PC-9 (cell line): Measurements from ENCODE around the gene UVRAG. TPM values are rescaled to one million over a fixed set of nuclear protein-coding genes. Genes with fewer than 3 reads are reported as not detected.

Experiments
- BruUV-seq: library from RNA; stranded (reverse); fragments of 400-500 nt; replicated peaks from 2 replicates; lab custom pipeline; 2021; lab: Mats Ljungman, UMichigan
- CTCF ChIA-PET: fragments of 300-600 bp; sonication (Branson Sonifier 250); formaldehyde crosslinking; loops from one replicate; lab custom pipeline; 2022; ENCODE audit warnings: antibody characterized with exemption; lab: Charles Lee
- POLR2A ChIA-PET: fragments of 300-600 bp; sonication (Branson Sonifier 250); formaldehyde crosslinking; loops from one replicate; lab custom pipeline; 2022; ENCODE audit warnings: antibody characterized with exemption; ENCODE audit not compliant: unreplicated experiment; lab: Charles Lee
- DNase-seq, 2 experiments: peaks; one replicate each; pipeline versions ENCODE4 v3.0.0 to v3.0.0-alpha.2; 2015 to 2022; ENCODE audit warnings: mixed read lengths in 1 of 2
- H2AFZ ChIP-seq: fragments of 200-600 bp; sonication (generic); 2 replicates; pipeline ENCODE4 v1.8.1; 2017; ENCODE audit warnings: antibody characterized with exemption
- H3F3A ChIP-seq: fragments of 200-600 bp; sonication (generic); 2 replicates; pipeline ENCODE4 v1.8.1; 2017; ENCODE audit warnings: antibody characterized with exemption, mild to moderate bottlenecking, low read depth; ENCODE audit not compliant: insufficient read depth
- H3K27ac ChIP-seq: fragments of 200-600 bp; sonication (generic); 2 replicates; pipeline ENCODE4 v1.6.1; 2016; ENCODE audit warnings: mixed run types
- H3K27me3 ChIP-seq: fragments of 200-600 bp; sonication (generic); 2 replicates; pipeline ENCODE4 v1.6.1; 2016; ENCODE audit warnings: low read depth, mixed run types; ENCODE audit not compliant: insufficient read depth
- H3K36me3 ChIP-seq: fragments of 200-600 bp; sonication (generic); 2 replicates; pipeline ENCODE4 v1.6.1; 2016; ENCODE audit warnings: low read depth, mixed run types
- H3K4me1 ChIP-seq: fragments of 200-600 bp; sonication (generic); replicated peaks from 2 replicates; pipeline ENCODE4 v1.6.1; 2016; ENCODE audit warnings: mixed run types; ENCODE audit not compliant: insufficient read depth
- H3K4me2 ChIP-seq: fragments of 200-600 bp; sonication (generic); 2 replicates; pipeline ENCODE4 v1.6.1; 2017; ENCODE audit warnings: mixed run types
- H3K4me3 ChIP-seq: fragments of 200-600 bp; sonication (generic); 2 replicates; pipeline ENCODE4 v1.6.1; 2016; ENCODE audit warnings: mixed run types
- H3K79me2 ChIP-seq: fragments of 200-600 bp; sonication (generic); 2 replicates; pipeline ENCODE4 v1.6.1; 2017; ENCODE audit warnings: low read depth, mixed run types
- H3K9me2 ChIP-seq: fragments of 200-600 bp; sonication (generic); 2 replicates; pipeline ENCODE4 v1.8.1; 2017; ENCODE audit warnings: mild to moderate bottlenecking; ENCODE audit not compliant: insufficient read depth
- H3K9me3 ChIP-seq: fragments of 200-600 bp; sonication (generic); 2 replicates; pipeline ENCODE4 v1.8.1; 2016; ENCODE audit warnings: low read depth; ENCODE audit not compliant: insufficient read depth
- H4K20me1 ChIP-seq: fragments of 200-600 bp; sonication (generic); 2 replicates; pipeline ENCODE4 v1.8.1; 2017; ENCODE audit not compliant: insufficient read depth
- EZH2 ChIP-seq: fragments of 200-600 bp; sonication (generic); IDR thresholded peaks from 2 replicates; pipeline ENCODE4 v1.8.0; 2017; ENCODE audit warnings: antibody characterized with exemption, low read depth
- intact Hi-C: fragments of 100-400 bp; cut with micrococcal nuclease; formaldehyde crosslinking; loops from one replicate; pipeline ENCODE4 v1.10.0; 2022; ENCODE audit not compliant: unreplicated experiment
- total RNA-seq: library from RNA; stranded (reverse); gene quantifications from 2 replicates; pipeline ENCODE4 v1.2.3, GENCODE V29; 2021
- TF ChIP-seq, protein P1 (sequence below): fragments of 200-600 bp; sonication (generic); conservative IDR thresholded peaks from 2 replicates; pipeline ENCODE4 v1.6.1; 2017; ENCODE audit warnings: mixed run types, antibody characterized with exemption, mild to moderate bottlenecking, moderate library complexity

UVRAG gene
- total RNA-seq, 1 experiment from 2014 or later = 20.4 TPM

DNA sequence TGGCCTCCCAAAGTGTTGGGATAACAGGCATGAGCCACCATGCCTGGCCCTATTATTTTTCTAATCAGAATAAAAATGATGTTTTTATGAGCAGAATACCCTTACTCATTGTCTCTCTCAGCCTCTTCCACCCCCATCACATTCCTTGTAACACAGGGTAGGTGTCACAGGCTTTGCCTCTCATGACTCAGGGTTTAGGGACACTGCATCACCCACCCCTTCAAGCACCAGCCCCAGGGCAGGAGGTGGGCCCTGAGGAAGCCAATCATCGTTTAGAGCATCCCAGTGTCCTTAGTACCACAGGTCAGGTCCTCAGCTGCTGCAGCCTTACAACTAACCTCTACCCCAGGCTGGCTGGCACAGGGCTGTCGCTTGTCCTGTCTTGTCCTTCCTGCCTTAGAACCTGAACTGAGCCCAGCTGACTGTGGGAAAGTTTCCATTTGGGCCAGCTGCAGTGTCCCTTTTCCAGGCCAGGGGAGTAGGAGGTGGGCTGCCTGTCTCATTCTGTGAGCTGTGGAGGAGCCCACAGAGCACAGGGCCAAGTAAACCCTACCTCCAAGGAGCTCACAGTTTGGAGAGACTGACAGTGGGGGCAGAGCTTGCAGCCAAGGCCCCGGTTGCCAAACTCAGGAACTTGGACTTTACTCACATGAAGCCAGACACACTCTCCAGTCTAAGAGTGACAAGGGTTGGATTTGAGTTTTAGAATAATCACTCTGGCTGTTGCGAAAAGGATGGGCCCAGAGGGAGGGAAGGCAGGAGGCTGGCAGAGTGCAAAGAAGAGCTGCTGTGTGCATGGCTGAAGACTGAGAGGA is 19.5 kb upstream of the UVRAG start:
- H3K4me3 ChIP-seq = no peak overlapping the region

DNA sequence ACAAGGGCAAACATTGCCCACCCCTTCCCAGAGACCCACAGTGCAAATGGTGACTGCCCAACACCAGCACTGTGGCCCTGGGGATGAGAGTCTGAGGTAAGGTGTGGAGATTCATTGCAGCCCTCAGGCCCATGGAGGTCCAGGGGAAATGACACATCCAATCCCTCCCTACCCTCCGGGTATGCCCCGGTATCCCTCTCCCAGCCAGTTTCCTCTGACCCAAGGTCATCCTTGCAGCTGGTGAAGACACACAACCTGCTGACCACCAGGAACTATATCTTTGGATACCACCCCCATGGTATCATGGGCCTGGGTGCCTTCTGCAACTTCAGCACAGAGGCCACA is 18.9 kb upstream of the UVRAG start:
- no peaks in the 10 kb centered on the region for H4K20me1 ChIP-seq
- no peaks in the 10 kb centered on the region for H3K79me2 ChIP-seq
- no peaks in the 10 kb centered on the region for H3K9me2 ChIP-seq
- no peak overlapping the region for H2AFZ ChIP-seq
- no peak overlapping the region for H3K27ac ChIP-seq
- no peaks in the 10 kb centered on the region for H3K9me3 ChIP-seq
- no peaks in the 10 kb centered on the region for H3K27me3 ChIP-seq
- H3K36me3 ChIP-seq = no peaks in the 10 kb centered on the region
- DNase-seq = no peak
- peaks cover 5% of the 10 kb centered on the region; the same call in 1 of the 2 replicates for H3F3A ChIP-seq
- H3K4me1 ChIP-seq = peaks cover 43% of the 10 kb centered on the region
- no peak overlapping the region for H3K4me3 ChIP-seq
- POLR2A ChIA-PET = no interaction called here
- CTCF ChIA-PET = no interaction called here
- H3K4me2 ChIP-seq = no peak overlapping the region
- no TSS peak for BruUV-seq
- intact Hi-C loops = no loop called here
- TF ChIP-seq EZH2 = no peak
- TF ChIP-seq, protein P1, sequence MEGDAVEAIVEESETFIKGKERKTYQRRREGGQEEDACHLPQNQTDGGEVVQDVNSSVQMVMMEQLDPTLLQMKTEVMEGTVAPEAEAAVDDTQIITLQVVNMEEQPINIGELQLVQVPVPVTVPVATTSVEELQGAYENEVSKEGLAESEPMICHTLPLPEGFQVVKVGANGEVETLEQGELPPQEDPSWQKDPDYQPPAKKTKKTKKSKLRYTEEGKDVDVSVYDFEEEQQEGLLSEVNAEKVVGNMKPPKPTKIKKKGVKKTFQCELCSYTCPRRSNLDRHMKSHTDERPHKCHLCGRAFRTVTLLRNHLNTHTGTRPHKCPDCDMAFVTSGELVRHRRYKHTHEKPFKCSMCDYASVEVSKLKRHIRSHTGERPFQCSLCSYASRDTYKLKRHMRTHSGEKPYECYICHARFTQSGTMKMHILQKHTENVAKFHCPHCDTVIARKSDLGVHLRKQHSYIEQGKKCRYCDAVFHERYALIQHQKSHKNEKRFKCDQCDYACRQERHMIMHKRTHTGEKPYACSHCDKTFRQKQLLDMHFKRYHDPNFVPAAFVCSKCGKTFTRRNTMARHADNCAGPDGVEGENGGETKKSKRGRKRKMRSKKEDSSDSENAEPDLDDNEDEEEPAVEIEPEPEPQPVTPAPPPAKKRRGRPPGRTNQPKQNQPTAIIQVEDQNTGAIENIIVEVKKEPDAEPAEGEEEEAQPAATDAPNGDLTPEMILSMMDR = no peak

More for the DNA sequence above, 19.5 kb upstream of the UVRAG start:
- Histone ChIP-seq H3K9me2 (no peaks in the 10 kb centered on the region), H2AFZ (no peak overlapping the region), H3K79me2 (no peaks in the 10 kb centered on the region), H3K4me1 (peaks cover 48% of the 10 kb centered on the region), H3K9me3 (no peaks in the 10 kb centered on the region), H3K27me3 (no peaks in the 10 kb centered on the region), H3K36me3 (no peaks in the 10 kb centered on the region), H3K4me2 (no peak overlapping the region), H4K20me1 (no peaks in the 10 kb centered on the region), H3K27ac (no peak overlapping the region), H3F3A (peaks cover 11% of the 10 kb centered on the region; the same call in 1 of the 2 replicates)
- DNase-seq = no peak
- CTCF ChIA-PET = no interaction called here
- no TSS peak for BruUV-seq
- POLR2A ChIA-PET = no interaction called here
- intact Hi-C loops = no loop called here
- TF ChIP-seq EZH2 = no peak
- TF ChIP-seq, protein P1 = no peak

DNA sequence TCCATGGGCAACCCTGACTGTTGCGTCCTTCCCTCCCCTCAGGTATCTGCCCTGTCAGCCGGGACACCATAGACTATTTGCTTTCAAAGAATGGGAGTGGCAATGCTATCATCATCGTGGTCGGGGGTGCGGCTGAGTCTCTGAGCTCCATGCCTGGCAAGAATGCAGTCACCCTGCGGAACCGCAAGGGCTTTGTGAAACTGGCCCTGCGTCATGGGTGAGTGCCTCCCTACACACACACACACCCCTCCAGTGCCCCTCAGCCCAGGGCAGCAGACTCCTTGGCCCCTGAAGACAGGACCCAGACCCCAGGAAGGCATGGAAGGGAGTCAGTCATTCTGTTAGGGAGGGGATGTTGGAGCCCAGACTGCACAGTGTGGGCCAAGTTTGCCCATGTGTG is 17.9 kb upstream of the UVRAG start:
- POLR2A ChIA-PET = interaction anchor here (0.7 kb wide), 2 partner anchors 62 to 396 kb away, joined by 5 to 10 read pairs; no protein-coding TSS in a partner anchor
- Histone ChIP-seq H4K20me1 (no peaks in the 10 kb centered on the region), H3K4me3 (no peak overlapping the region), H3K9me2 (no peaks in the 10 kb centered on the region), H3K9me3 (no peaks in the 10 kb centered on the region), H2AFZ (no peak overlapping the region), H3K79me2 (no peaks in the 10 kb centered on the region), H3K4me2 (no peak overlapping the region), H3K36me3 (no peaks in the 10 kb centered on the region), H3K27ac (no peak overlapping the region), H3K27me3 (no peaks in the 10 kb centered on the region), H3F3A (no peaks in the 10 kb centered on the region; the same call in 1 of the 2 replicates), H3K4me1 (peaks cover 32% of the 10 kb centered on the region)
- peak in 1 of 2 experiments; percentile 72 for DNase-seq
- no TSS peak for BruUV-seq
- no peak for TF ChIP-seq EZH2
- TF ChIP-seq, protein P1 = no peak
- CTCF ChIA-PET = interaction anchor here (0.8 kb wide), 1 partner anchor 355 kb away, joined by 3 read pairs; no protein-coding TSS in a partner anchor
- intact Hi-C loops = no loop called here
